ENCODE data around the gene HCFC1R1.
"Not testable (repeated sequence)": the region's sequence is repeated elsewhere in the genome, so short reads cannot be mapped to it uniquely, and the experiment has no call there.

Gene HCFC1R1, protein sequence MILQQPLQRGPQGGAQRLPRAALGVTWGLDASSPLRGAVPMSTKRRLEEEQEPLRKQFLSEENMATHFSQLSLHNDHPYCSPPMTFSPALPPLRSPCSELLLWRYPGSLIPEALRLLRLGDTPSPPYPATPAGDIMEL

DNA sequence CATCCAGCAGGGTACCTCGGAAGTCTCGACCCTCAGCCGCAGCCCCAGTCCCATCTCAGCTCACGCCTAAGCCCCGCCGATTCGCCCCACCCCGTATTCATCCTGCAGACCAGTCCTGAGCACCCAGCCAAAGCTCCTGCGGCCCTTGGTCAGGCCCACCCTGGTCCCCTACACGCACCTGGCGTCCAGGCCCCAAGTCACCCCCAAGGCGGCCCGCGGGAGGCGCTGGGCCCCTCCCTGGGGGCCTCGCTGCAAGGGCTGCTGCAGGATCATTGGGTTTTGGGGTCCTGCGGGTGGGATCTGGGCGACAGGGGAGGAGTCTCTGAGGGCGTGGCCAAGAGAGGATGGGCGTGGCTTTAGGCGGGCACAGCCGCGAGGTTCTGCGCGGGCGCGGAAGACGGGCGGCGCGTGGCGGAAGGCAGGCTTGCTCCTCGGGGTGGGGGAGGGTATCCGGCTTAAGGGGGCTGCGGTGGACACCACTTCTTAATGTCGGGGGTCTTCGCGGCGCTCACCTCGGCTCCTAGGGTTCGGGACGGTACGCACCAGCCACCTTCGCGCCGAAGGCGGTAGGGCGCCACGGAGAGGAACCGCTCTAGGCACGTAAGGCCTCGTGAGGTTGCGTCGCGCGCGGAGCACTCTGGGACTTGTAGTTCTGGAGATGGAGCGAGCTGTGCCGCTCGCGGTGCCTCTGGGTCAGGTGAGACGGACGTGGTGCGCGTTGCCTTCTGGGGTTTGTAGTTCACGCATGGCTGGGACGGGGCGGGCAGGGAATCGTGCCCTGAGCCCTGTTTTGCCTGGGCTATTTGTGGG lies at the start of gene HCFC1R1, which contains the start of gene THOC6:
Gene HCFC1R1 (minus strand): TSS at position 274 of the 810 bp plus-strand sequence. CDS start 1 bp downstream, at position 273.
Gene THOC6 (plus strand): TSS at position 367 of the 810 bp plus-strand sequence. CDS start 292 bp downstream, at position 659.
- TF ChIP-seq, protein P1, sequence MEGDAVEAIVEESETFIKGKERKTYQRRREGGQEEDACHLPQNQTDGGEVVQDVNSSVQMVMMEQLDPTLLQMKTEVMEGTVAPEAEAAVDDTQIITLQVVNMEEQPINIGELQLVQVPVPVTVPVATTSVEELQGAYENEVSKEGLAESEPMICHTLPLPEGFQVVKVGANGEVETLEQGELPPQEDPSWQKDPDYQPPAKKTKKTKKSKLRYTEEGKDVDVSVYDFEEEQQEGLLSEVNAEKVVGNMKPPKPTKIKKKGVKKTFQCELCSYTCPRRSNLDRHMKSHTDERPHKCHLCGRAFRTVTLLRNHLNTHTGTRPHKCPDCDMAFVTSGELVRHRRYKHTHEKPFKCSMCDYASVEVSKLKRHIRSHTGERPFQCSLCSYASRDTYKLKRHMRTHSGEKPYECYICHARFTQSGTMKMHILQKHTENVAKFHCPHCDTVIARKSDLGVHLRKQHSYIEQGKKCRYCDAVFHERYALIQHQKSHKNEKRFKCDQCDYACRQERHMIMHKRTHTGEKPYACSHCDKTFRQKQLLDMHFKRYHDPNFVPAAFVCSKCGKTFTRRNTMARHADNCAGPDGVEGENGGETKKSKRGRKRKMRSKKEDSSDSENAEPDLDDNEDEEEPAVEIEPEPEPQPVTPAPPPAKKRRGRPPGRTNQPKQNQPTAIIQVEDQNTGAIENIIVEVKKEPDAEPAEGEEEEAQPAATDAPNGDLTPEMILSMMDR (conservative IDR thresholded peaks at IDR 0.05; ENCODE audit: low read length) = no peak
- DNase-seq (ENCODE audit: low read depth) = peak; percentile 96

DNA sequence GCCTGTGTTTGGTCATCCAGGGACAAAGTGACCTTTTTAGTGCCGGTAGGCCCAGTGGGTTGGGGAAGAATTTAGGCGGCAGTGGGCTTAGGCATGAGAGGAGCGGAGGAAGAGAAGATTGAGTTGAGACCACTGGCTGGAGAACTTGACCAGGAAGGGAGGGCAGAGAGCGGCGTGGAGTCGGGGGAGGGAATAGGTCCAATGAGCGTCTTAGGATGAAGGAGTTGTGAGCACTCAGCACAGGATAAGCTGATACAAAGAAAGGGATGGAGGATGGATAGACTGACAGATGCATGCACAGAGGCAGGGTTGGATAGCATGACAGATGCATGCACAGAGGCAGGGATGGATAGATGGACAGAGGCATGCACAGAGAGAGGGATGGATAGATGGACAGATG lies 49.7 kb upstream of the HCFC1R1 start:
- TF ChIP-seq, protein P1 (conservative IDR thresholded peaks at IDR 0.05; ENCODE audit: low read length) = no peak
- H3K4me3 ChIP-seq (ENCODE audit: low read length) = no peak overlapping the region
- no peak for DNase-seq (ENCODE audit: low read depth)

More for the DNA sequence above, at the start of gene HCFC1R1, which contains the start of gene THOC6:
- peak within 1 kb of the TSS; percentile 77 for H3K4me3 ChIP-seq (ENCODE audit: low read length)

DNA sequence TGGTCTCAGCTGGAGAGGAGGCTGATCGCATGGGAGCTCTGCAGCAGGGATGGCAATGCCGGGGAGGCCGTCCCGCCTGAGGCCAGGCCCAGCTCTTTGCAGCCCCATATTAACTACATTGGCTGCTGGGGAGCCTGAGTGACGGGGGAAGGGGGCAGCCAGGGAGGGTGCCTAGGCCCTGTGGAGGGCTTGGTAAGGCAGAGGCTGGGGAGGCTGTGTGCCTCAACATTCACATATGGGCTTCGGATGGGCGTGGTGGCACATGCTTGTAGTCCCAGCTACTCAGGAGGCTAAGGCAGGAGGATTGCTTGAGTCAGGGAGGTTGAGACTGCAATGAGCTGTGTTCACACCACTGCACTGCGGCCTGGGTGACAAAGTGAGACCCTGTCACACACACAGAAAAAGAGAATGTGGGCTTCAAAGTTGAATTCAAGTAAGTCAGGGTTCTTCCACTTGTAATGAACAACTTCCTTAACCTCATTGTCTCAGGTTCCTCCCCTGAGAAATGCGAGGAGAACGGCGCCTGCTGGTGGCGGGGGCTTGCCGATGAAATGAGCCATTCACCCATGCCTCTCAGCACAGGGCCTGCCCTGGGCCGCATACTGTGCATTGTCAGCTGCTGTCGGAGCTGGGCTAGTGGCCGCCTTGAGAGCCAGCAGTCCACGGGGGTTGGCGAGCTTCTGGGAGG lies 49.0 kb upstream of the HCFC1R1 start:
- DNase-seq (ENCODE audit: low read depth); H3K4me3 ChIP-seq (ENCODE audit: low read length): not testable (repeated sequence)

DNA sequence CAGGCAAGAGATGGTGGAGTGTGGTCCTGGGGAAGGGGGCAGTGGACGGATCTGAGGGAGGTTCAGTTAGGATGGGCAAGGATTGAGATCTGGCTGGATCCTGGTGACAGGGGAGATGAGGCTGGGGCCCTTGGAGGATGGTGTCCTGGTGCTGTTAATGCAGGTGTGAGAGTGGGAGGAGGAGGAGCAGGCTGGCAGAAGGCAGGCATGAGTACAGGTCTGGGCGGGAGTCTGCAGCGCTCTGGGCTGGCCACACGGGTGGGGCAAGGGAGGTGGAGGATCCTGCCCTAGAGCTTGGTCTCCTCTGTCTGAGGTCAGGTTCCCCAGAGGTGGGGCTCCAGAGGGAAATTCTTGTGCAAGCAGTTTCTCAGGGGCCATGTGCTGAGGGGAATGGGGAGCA lies 48.4 kb upstream of the HCFC1R1 start:
- H3K4me3 ChIP-seq (ENCODE audit: low read length); DNase-seq (ENCODE audit: low read depth): not testable (repeated sequence)

DNA sequence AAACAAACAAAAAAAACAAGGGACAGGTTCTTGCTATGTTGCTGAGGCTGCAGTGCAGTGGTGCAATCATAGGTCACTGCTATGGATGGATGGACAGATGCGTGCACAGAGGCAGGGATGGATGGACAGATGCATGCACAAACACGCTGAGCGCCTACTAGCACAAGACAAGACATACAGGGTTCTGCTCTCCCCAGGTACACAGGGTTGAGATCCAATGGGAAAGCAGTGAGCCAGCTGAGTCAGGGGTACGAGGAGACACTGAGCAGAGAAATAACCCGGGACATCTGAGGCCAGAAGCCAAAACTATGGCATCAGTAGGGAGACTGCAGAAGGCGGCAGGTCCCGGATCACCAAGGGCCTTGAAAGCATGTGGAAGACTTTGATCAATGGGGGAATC lies 47.9 kb upstream of the HCFC1R1 start:
- no peak overlapping the region for H3K4me3 ChIP-seq (ENCODE audit: low read length)
- TF ChIP-seq, protein P1 (conservative IDR thresholded peaks at IDR 0.05; ENCODE audit: low read length) = no peak
- DNase-seq (ENCODE audit: low read depth) = no peak

DNA sequence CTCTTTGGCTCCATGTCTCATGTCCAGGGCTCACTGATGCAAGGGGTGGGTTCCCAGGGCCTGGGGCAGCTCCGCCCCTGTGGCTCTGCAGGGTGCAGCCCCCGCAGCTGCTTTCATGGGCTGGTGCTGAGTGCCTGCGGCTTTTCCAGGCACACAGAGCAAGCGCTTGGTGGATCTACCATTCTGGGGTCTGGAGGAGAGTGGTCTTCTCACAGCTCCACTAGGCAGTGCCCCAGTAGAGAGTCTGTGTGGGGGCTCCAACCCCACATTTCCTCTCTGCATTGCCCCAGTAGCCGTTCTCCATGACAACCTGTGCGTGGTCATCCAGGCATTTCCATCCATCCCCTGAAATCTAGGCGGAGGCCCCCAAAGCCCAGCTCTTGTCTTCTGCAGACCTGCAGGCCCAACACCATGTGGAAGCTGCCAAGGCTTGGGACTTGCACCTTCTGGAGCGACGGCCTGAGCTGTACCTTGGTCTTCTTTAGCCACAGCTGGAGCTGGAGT lies 46.9 kb upstream of the HCFC1R1 start:
- no peak overlapping the region for H3K4me3 ChIP-seq (ENCODE audit: low read length)
- DNase-seq (ENCODE audit: low read depth) = no peak
- TF ChIP-seq, protein P1 (conservative IDR thresholded peaks at IDR 0.05; ENCODE audit: low read length) = no peak

DNA sequence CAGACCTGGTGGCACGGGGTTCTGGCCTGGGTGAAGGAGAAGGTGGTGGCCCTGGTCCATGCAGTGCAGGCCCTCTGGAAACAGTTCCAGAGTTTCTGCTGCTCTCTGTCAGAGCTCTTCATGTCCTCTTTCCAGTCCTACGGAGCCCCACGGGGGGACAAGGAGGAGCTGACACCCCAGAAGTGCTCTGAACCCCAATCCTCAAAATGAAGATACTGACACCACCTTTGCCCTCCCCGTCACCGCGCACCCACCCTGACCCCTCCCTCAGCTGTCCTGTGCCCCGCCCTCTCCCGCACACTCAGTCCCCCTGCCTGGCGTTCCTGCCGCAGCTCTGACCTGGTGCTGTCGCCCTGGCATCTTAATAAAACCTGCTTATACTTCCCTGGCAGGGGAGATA lies 45.4 kb upstream of the HCFC1R1 start:
- DNase-seq (ENCODE audit: low read depth); H3K4me3 ChIP-seq (ENCODE audit: low read length): not testable (repeated sequence)

DNA sequence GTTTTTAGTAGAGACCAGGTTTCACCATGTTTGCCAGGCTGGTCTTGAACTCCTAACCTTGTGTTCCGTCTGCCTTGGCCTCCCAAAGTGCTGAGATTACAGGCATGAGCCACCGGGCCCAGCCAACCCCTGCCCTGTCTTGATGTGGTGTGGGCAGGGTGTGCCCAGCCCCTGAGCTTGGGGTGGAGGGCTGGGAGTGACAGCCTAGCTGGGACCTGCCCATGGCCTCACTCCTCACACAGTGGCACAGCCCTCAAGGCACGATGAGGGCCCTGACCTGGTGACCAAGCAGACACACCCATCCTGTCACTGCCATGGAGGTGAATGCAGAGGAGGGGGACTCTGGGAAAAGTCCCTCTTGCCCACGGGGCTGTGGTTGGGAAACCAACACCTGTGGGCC lies 44.7 kb upstream of the HCFC1R1 start:
- no peak overlapping the region for H3K4me3 ChIP-seq (ENCODE audit: low read length)
- DNase-seq (ENCODE audit: low read depth) = no peak
- TF ChIP-seq, protein P1 (conservative IDR thresholded peaks at IDR 0.05; ENCODE audit: low read length) = no peak

Measured in AG10803 (cell line).